CD4-positive, alpha-beta T cell treated with Interleukin-1 beta for 1 hour (primary cell): ENCODE data around the gene POU2F1.
A peak's percentile ranks its signal among the peaks of the same experiment; 100 is the strongest.

Source experiments
- DNase-seq, 2 donors: peaks; one replicate each; pipeline ENCODE4 v3.0.0-alpha.2; 2020 to 2022

Gene POU2F1

GRCh38 chr1:167474191-167474641 lies 253.5 kb downstream of the POU2F1 start:
- peak; percentile 53 to 62 for DNase-seq

DNA sequence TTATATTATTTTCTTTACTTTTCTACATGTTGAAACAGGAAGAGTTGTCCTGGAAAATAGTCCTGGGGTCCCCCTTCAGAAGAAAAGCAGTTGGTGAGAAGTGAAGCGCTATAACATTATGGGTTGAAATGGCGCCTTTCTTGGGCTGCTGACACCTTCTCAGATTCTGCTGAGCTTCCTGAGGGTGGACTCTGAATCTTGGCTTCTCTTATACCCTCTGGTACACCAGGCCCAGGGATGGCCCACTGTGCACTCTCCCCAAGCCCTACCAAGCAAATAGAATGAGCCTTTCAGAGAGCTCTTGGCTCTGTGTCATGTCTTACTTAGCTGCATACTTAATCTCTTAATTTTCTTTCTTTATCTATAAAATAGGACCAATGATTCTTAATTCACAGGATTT lies 255.4 kb downstream of the POU2F1 start:
- DNase-seq, result no peak
